PC-9 (cell line): ENCODE measurements around the gene NAMPT. TPM values are rescaled to one million over a fixed set of nuclear protein-coding genes. Genes with fewer than 3 reads are reported as not detected.

Experiments
- BruUV-seq: library from RNA; stranded (reverse); fragments of 400-500 nt; replicated peaks from 2 replicates; lab custom pipeline; 2021; lab: Mats Ljungman, UMichigan
- CTCF ChIA-PET: fragments of 300-600 bp; sonication (Branson Sonifier 250); formaldehyde crosslinking; loops from one replicate; lab custom pipeline; 2022; ENCODE audit warnings: antibody characterized with exemption; lab: Charles Lee
- POLR2A ChIA-PET: fragments of 300-600 bp; sonication (Branson Sonifier 250); formaldehyde crosslinking; loops from one replicate; lab custom pipeline; 2022; ENCODE audit warnings: antibody characterized with exemption; ENCODE audit not compliant: unreplicated experiment; lab: Charles Lee
- DNase-seq, 2 experiments: peaks; one replicate each; pipeline versions ENCODE4 v3.0.0 to v3.0.0-alpha.2; 2015 to 2022; ENCODE audit warnings: mixed read lengths in 1 of 2
- H2AFZ ChIP-seq: fragments of 200-600 bp; sonication (generic); 2 replicates; pipeline ENCODE4 v1.8.1; 2017; ENCODE audit warnings: antibody characterized with exemption
- H3F3A ChIP-seq: fragments of 200-600 bp; sonication (generic); 2 replicates; pipeline ENCODE4 v1.8.1; 2017; ENCODE audit warnings: antibody characterized with exemption, mild to moderate bottlenecking, low read depth; ENCODE audit not compliant: insufficient read depth
- H3K27ac ChIP-seq: fragments of 200-600 bp; sonication (generic); 2 replicates; pipeline ENCODE4 v1.6.1; 2016; ENCODE audit warnings: mixed run types
- H3K27me3 ChIP-seq: fragments of 200-600 bp; sonication (generic); 2 replicates; pipeline ENCODE4 v1.6.1; 2016; ENCODE audit warnings: low read depth, mixed run types; ENCODE audit not compliant: insufficient read depth
- H3K36me3 ChIP-seq: fragments of 200-600 bp; sonication (generic); 2 replicates; pipeline ENCODE4 v1.6.1; 2016; ENCODE audit warnings: low read depth, mixed run types
- H3K4me1 ChIP-seq: fragments of 200-600 bp; sonication (generic); replicated peaks from 2 replicates; pipeline ENCODE4 v1.6.1; 2016; ENCODE audit warnings: mixed run types; ENCODE audit not compliant: insufficient read depth
- H3K4me2 ChIP-seq: fragments of 200-600 bp; sonication (generic); 2 replicates; pipeline ENCODE4 v1.6.1; 2017; ENCODE audit warnings: mixed run types
- H3K4me3 ChIP-seq: fragments of 200-600 bp; sonication (generic); 2 replicates; pipeline ENCODE4 v1.6.1; 2016; ENCODE audit warnings: mixed run types
- H3K79me2 ChIP-seq: fragments of 200-600 bp; sonication (generic); 2 replicates; pipeline ENCODE4 v1.6.1; 2017; ENCODE audit warnings: low read depth, mixed run types
- H3K9me2 ChIP-seq: fragments of 200-600 bp; sonication (generic); 2 replicates; pipeline ENCODE4 v1.8.1; 2017; ENCODE audit warnings: mild to moderate bottlenecking; ENCODE audit not compliant: insufficient read depth
- H3K9me3 ChIP-seq: fragments of 200-600 bp; sonication (generic); 2 replicates; pipeline ENCODE4 v1.8.1; 2016; ENCODE audit warnings: low read depth; ENCODE audit not compliant: insufficient read depth
- H4K20me1 ChIP-seq: fragments of 200-600 bp; sonication (generic); 2 replicates; pipeline ENCODE4 v1.8.1; 2017; ENCODE audit not compliant: insufficient read depth
- EZH2 ChIP-seq: fragments of 200-600 bp; sonication (generic); IDR thresholded peaks from 2 replicates; pipeline ENCODE4 v1.8.0; 2017; ENCODE audit warnings: antibody characterized with exemption, low read depth
- intact Hi-C: fragments of 100-400 bp; cut with micrococcal nuclease; formaldehyde crosslinking; loops from one replicate; pipeline ENCODE4 v1.10.0; 2022; ENCODE audit not compliant: unreplicated experiment
- total RNA-seq: library from RNA; stranded (reverse); gene quantifications from 2 replicates; pipeline ENCODE4 v1.2.3, GENCODE V29; 2021
- TF ChIP-seq, protein P1 (sequence below): fragments of 200-600 bp; sonication (generic); conservative IDR thresholded peaks from 2 replicates; pipeline ENCODE4 v1.6.1; 2017; ENCODE audit warnings: mixed run types, antibody characterized with exemption, mild to moderate bottlenecking, moderate library complexity

NAMPT gene
- total RNA-seq, 1 experiment from 2014 or later: 302 TPM

DNA sequence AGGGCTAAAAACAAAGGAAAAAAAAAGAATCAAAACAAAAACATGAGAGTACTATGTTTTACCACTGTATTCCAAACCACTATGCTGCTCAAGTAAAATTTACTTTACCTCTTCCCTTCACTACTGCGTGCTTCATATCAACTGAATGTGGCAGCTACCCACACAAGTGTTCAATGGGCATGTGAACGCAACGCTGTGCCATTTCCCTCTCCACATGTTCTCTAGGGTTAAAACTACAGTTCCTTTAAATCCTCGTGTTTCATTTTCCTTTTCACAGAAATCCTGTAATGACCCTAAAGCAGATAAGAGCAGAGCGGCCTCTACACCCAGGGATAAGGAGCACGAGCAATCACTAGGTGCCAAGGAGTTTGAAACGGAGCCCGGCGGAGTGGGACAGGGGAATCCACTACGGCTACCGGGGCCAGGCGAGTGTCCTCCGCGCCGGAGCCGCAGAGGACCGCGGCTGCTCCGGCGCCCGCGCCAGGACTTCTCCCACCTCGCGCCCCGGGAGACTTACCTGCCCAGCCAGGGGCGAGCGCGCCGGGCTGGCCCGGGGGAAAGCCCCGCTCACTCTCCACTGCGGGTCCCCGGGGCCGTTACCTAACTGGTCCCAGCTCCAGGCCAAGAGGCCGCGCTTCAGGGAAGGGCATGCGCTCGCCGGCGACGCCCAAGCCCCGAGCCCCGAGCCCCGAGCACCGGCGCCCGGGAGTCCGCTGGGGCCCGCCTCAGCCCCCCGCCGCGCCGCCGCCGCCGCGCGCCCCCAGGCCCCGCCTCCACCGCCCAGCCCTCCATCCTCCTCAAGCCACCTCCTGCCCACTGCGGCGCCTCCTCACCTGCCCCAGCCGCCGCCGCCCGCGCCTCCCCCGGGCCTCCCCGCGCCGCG is 711 bp downstream of the NAMPT start:
- Histone ChIP-seq H2AFZ (peak overlapping the region; percentile 61; the same call in 1 of the 2 replicates), H3K27ac (peak overlapping the region; percentile 95), H3K9me3 (no peaks in the 10 kb centered on the region), H3K36me3 (peaks cover 47% of the 10 kb centered on the region), H3K4me2 (peak overlapping the region; percentile 77), H4K20me1 (peaks cover 47% of the 10 kb centered on the region), H3K79me2 (peaks cover 71% of the 10 kb centered on the region), H3F3A (peaks cover 43% of the 10 kb centered on the region), H3K4me1 (peaks cover 49% of the 10 kb centered on the region), H3K9me2 (no peaks in the 10 kb centered on the region), H3K27me3 (no peaks in the 10 kb centered on the region), H3K4me3 (peak overlapping the region; percentile 74)
- BruUV-seq: TSS peak; percentile 39
- no peak for TF ChIP-seq EZH2
- TF ChIP-seq, protein P1, sequence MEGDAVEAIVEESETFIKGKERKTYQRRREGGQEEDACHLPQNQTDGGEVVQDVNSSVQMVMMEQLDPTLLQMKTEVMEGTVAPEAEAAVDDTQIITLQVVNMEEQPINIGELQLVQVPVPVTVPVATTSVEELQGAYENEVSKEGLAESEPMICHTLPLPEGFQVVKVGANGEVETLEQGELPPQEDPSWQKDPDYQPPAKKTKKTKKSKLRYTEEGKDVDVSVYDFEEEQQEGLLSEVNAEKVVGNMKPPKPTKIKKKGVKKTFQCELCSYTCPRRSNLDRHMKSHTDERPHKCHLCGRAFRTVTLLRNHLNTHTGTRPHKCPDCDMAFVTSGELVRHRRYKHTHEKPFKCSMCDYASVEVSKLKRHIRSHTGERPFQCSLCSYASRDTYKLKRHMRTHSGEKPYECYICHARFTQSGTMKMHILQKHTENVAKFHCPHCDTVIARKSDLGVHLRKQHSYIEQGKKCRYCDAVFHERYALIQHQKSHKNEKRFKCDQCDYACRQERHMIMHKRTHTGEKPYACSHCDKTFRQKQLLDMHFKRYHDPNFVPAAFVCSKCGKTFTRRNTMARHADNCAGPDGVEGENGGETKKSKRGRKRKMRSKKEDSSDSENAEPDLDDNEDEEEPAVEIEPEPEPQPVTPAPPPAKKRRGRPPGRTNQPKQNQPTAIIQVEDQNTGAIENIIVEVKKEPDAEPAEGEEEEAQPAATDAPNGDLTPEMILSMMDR: no peak
- intact Hi-C loops: loop anchor here (2.0 to 5.0 kb wide), 2 partner anchors 67 to 373 kb away; no protein-coding TSS in a partner anchor
- CTCF ChIA-PET: interaction anchor here (0.6 to 1.8 kb wide), 4 partner anchors 82 to 201 kb away, joined by 3 to 11 read pairs (median 6); no protein-coding TSS in a partner anchor
- DNase-seq: peak in 1 of 2 experiments; percentile 71
- POLR2A ChIA-PET: interaction anchor here (0.6 to 1.7 kb wide), 15 partner anchors 28 to 491 kb away, joined by 3 to 28 read pairs (median 6); partner anchors contain the start of gene SYPL1

GRCh38 chr7:106283501-106283830 is 1.3 kb downstream of the NAMPT start:
- Histone ChIP-seq H3K4me1 (peaks cover 52% of the 10 kb centered on the region), H3K9me3 (no peaks in the 10 kb centered on the region), H4K20me1 (peaks cover 53% of the 10 kb centered on the region), H3K36me3 (peaks cover 48% of the 10 kb centered on the region), H3K79me2 (peaks cover 78% of the 10 kb centered on the region), H3F3A (peaks cover 49% of the 10 kb centered on the region), H3K9me2 (no peaks in the 10 kb centered on the region), H3K4me2 (peak overlapping the region; percentile 77), H3K27ac (peak overlapping the region; percentile 95), H2AFZ (no peak overlapping the region), H3K4me3 (peak overlapping the region; percentile 74), H3K27me3 (no peaks in the 10 kb centered on the region)
- intact Hi-C loops: loop anchor here (2.0 to 5.0 kb wide), 2 partner anchors 67 to 374 kb away; no protein-coding TSS in a partner anchor
- no peak for DNase-seq
- CTCF ChIA-PET: no interaction called here
- POLR2A ChIA-PET: interaction anchor here (0.6 to 0.7 kb wide), 5 partner anchors 29 to 375 kb away, joined by 3 to 6 read pairs (median 4); no protein-coding TSS in a partner anchor
- no TSS peak for BruUV-seq
- no peak for TF ChIP-seq EZH2
- TF ChIP-seq, protein P1: no peak

GRCh38 chr7:106282852-106283251 is 1.9 kb downstream of the NAMPT start:
- Histone ChIP-seq H3K4me1 (peaks cover 58% of the 10 kb centered on the region), H2AFZ (no peak overlapping the region), H3K79me2 (peaks cover 84% of the 10 kb centered on the region), H3K4me3 (peak overlapping the region; percentile 74), H3K36me3 (peaks cover 48% of the 10 kb centered on the region), H3K27me3 (no peaks in the 10 kb centered on the region), H4K20me1 (peaks cover 59% of the 10 kb centered on the region), H3K4me2 (peak overlapping the region; percentile 77), H3F3A (peaks cover 49% of the 10 kb centered on the region), H3K27ac (peak overlapping the region; percentile 95), H3K9me2 (no peaks in the 10 kb centered on the region), H3K9me3 (no peaks in the 10 kb centered on the region)
- CTCF ChIA-PET: no interaction called here
- intact Hi-C loops: loop anchor here (2.0 to 5.0 kb wide), 2 partner anchors 66 to 374 kb away; no protein-coding TSS in a partner anchor
- POLR2A ChIA-PET: no interaction called here
- no TSS peak for BruUV-seq
- TF ChIP-seq EZH2: no peak
- TF ChIP-seq, protein P1: no peak
- no peak for DNase-seq
